ENCODE measurements around the gene REV3L.
"Not testable (repeated sequence)": the region's sequence is repeated elsewhere in the genome, so short reads cannot be mapped to it uniquely, and the experiment has no call there.

Gene REV3L

GRCh38 chr6:111477481-111477938, 5.5 kb downstream of the REV3L start:
- Histone ChIP-seq H3K4me1 (ENCODE audit: low read depth, poor library complexity, severe bottlenecking) (peaks cover 34% of the 10 kb centered on the region), H3K4me2 (no peak overlapping the region), H3K9ac (no peak overlapping the region), H3K27ac (no peak overlapping the region), H3K36me3 (ENCODE audit: insufficient read depth) (no peaks in the 10 kb centered on the region), H2AFZ (ENCODE audit: low read depth) (no peak overlapping the region), H4K20me1 (ENCODE audit: insufficient read depth) (no peaks in the 10 kb centered on the region), H3K4me3 (IDR thresholded peaks at IDR 0.05; ENCODE audit: insufficient read depth, low read depth, low read length) (no peak overlapping the region), H3K27me3 (ENCODE audit: insufficient read depth, low read depth) (no peaks in the 10 kb centered on the region), H3K79me2 (ENCODE audit: insufficient read depth, low read depth) (peaks cover 84% of the 10 kb centered on the region)
- TF ChIP-seq, protein P1, sequence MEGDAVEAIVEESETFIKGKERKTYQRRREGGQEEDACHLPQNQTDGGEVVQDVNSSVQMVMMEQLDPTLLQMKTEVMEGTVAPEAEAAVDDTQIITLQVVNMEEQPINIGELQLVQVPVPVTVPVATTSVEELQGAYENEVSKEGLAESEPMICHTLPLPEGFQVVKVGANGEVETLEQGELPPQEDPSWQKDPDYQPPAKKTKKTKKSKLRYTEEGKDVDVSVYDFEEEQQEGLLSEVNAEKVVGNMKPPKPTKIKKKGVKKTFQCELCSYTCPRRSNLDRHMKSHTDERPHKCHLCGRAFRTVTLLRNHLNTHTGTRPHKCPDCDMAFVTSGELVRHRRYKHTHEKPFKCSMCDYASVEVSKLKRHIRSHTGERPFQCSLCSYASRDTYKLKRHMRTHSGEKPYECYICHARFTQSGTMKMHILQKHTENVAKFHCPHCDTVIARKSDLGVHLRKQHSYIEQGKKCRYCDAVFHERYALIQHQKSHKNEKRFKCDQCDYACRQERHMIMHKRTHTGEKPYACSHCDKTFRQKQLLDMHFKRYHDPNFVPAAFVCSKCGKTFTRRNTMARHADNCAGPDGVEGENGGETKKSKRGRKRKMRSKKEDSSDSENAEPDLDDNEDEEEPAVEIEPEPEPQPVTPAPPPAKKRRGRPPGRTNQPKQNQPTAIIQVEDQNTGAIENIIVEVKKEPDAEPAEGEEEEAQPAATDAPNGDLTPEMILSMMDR (conservative IDR thresholded peaks at IDR 0.05; ENCODE audit: low read depth, low read length) = no peak

- not testable (repeated sequence) for H3K36me3 ChIP-seq (ENCODE audit: insufficient read depth); H3K9ac ChIP-seq; H3K27ac ChIP-seq; H3K4me3 ChIP-seq (IDR thresholded peaks at IDR 0.05; ENCODE audit: insufficient read depth, low read depth, low read length); H3K27me3 ChIP-seq (ENCODE audit: insufficient read depth, low read depth); H3K4me2 ChIP-seq; H4K20me1 ChIP-seq (ENCODE audit: insufficient read depth); H2AFZ ChIP-seq (ENCODE audit: low read depth)
- peaks cover 37% of the 10 kb centered on the region for H3K4me1 ChIP-seq (ENCODE audit: low read depth, poor library complexity, severe bottlenecking)
- H3K79me2 ChIP-seq (ENCODE audit: insufficient read depth, low read depth) = peaks cover 74% of the 10 kb centered on the region
Observed at GRCh38 chr6:111476061-111476460, 7.0 kb downstream of the REV3L start.

DNA sequence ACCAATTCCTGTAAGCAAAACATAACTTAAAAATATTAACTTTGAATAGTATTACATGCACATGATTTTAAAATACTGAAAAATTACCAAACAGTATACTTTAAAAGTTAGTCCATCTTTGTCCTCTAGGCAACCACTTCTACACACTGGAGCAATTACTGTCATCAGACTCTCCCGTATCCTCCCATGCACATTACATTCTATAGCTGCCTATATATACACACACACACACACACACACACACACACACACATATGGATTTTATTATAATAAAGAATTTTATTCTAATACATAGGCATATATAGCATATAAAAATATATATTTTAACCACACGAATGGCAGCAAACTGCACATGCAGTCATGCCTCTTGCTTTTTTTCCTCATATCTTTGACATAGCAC, 8.2 kb downstream of the REV3L start:
- TF ChIP-seq, protein P1 (conservative IDR thresholded peaks at IDR 0.05; ENCODE audit: low read depth, low read length) = no peak
- peaks cover 65% of the 10 kb centered on the region for H3K79me2 ChIP-seq (ENCODE audit: insufficient read depth, low read depth)

DNA sequence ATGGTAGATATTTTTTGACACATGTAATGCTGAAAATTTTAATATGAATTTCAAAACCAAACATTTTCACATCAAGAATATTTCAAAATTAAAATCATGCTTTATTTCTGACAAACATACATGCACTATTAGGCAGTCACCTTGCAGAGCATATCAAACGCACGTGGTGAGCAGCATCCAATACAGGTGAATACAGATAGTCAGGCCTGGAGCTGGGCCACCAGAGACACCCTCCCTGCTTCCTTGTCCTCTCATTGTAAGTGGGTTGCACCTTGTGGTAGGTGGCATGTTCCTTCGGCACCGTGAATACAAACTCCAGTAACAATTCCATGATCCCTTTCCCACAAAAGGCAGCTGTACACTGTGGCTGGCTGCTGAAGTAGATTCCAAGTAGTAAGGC, 8.9 kb downstream of the REV3L start:
- peaks cover 18% of the 10 kb centered on the region for H3K4me1 ChIP-seq (ENCODE audit: low read depth, poor library complexity, severe bottlenecking)
- no peaks in the 10 kb centered on the region for H4K20me1 ChIP-seq (ENCODE audit: insufficient read depth)
- H3K36me3 ChIP-seq (ENCODE audit: insufficient read depth) = no peaks in the 10 kb centered on the region
- no peak overlapping the region for H3K9ac ChIP-seq
- no peak overlapping the region for H3K4me3 ChIP-seq (IDR thresholded peaks at IDR 0.05; ENCODE audit: insufficient read depth, low read depth, low read length)
- H3K4me2 ChIP-seq = no peak overlapping the region
- no peak overlapping the region for H2AFZ ChIP-seq (ENCODE audit: low read depth)
- TF ChIP-seq, protein P1 (conservative IDR thresholded peaks at IDR 0.05; ENCODE audit: low read depth, low read length) = no peak
- no peak overlapping the region for H3K27ac ChIP-seq
- no peaks in the 10 kb centered on the region for H3K27me3 ChIP-seq (ENCODE audit: insufficient read depth, low read depth)
- H3K79me2 ChIP-seq (ENCODE audit: insufficient read depth, low read depth) = peaks cover 59% of the 10 kb centered on the region

More for the DNA sequence above, 8.2 kb downstream of the REV3L start:
- Histone ChIP-seq H4K20me1 (ENCODE audit: insufficient read depth) (no peaks in the 10 kb centered on the region), H3K27ac (no peak overlapping the region), H3K4me1 (ENCODE audit: low read depth, poor library complexity, severe bottlenecking) (peaks cover 24% of the 10 kb centered on the region), H3K27me3 (ENCODE audit: insufficient read depth, low read depth) (no peaks in the 10 kb centered on the region), H3K36me3 (ENCODE audit: insufficient read depth) (no peaks in the 10 kb centered on the region), H3K4me2 (no peak overlapping the region), H2AFZ (ENCODE audit: low read depth) (no peak overlapping the region), H3K9ac (no peak overlapping the region), H3K4me3 (IDR thresholded peaks at IDR 0.05; ENCODE audit: insufficient read depth, low read depth, low read length) (no peak overlapping the region)

- no peak overlapping the region for H3K9ac ChIP-seq
- H3K4me2 ChIP-seq = no peak overlapping the region
- H3K36me3 ChIP-seq (ENCODE audit: insufficient read depth) = no peaks in the 10 kb centered on the region
- no peaks in the 10 kb centered on the region for H4K20me1 ChIP-seq (ENCODE audit: insufficient read depth)
- H2AFZ ChIP-seq (ENCODE audit: low read depth) = no peak overlapping the region
- peaks cover 50% of the 10 kb centered on the region for H3K79me2 ChIP-seq (ENCODE audit: insufficient read depth, low read depth)
- TF ChIP-seq, protein P1 (conservative IDR thresholded peaks at IDR 0.05; ENCODE audit: low read depth, low read length) = no peak
- no peaks in the 10 kb centered on the region for H3K27me3 ChIP-seq (ENCODE audit: insufficient read depth, low read depth)
- H3K4me1 ChIP-seq (ENCODE audit: low read depth, poor library complexity, severe bottlenecking) = peaks cover 6% of the 10 kb centered on the region
- H3K27ac ChIP-seq = no peak overlapping the region
- H3K4me3 ChIP-seq (IDR thresholded peaks at IDR 0.05; ENCODE audit: insufficient read depth, low read depth, low read length) = no peak overlapping the region
Observed at GRCh38 chr6:111472933-111473435, 10.0 kb downstream of the REV3L start.

Measured in KMS-11 (cell line).